Upper lobe of left lung (tissue), 6 donors: ENCODE data around the gene EBF3. TPM values are rescaled to one million over a fixed set of nuclear protein-coding genes. Genes with fewer than 3 reads are reported as not detected.
A peak's percentile ranks its signal among the peaks of the same experiment; 100 is the strongest.

Experiments used
- ATAC-seq, 2 donors: fragments of 200-7000 bp; cut with Tn5 transposase; one replicate each; pipeline ENCODE4 v1.9.1; 2022; ENCODE audit warnings: mild to moderate bottlenecking in 2 of 2, moderate library complexity in 2 of 2; ENCODE audit not compliant: low FRiP score in 2 of 2
- DNase-seq, 2 donors: peaks; one replicate each; pipeline ENCODE4 v3.0.0-alpha.2; 2019 to 2020
- H3K27ac ChIP-seq, 4 donors: fragments of 200-600 bp; sonication (generic); one replicate each; pipeline ENCODE4 v1.5.1; 2016 to 2019
- H3K27me3 ChIP-seq, 4 donors: fragments of 200-600 bp; sonication (generic); one replicate each; pipeline ENCODE4 v1.5.1; 2017 to 2019
- H3K36me3 ChIP-seq, 4 donors: fragments of 200-600 bp; sonication (generic); one replicate each; pipeline ENCODE4 v1.5.1; 2016 to 2019
- H3K4me1 ChIP-seq, 4 donors: fragments of 200-600 bp; sonication (generic); one replicate each; pipeline ENCODE4 v1.5.1; 2018 to 2019
- H3K4me3 ChIP-seq, 4 donors: fragments of 200-600 bp; sonication (generic); one replicate each; pipeline ENCODE4 v1.5.1; 2017 to 2019; ENCODE audit warnings: mild to moderate bottlenecking in 2 of 4, moderate library complexity in 1 of 4
- H3K9me3 ChIP-seq, 4 donors: fragments of 200-600 bp; sonication (generic); one replicate each; pipeline ENCODE4 v1.5.1; 2018 to 2019
- EP300 ChIP-seq, 4 donors: sonication (generic); formaldehyde crosslinking; IDR thresholded peaks; one replicate each; pipeline ENCODE4 v1.5.1; 2017; ENCODE audit warnings: antibody characterized with exemption in 4 of 4, control low read depth in 2 of 4
- POLR2A ChIP-seq, 4 donors: fragments of 450-650 bp; IDR thresholded peaks; one replicate each; pipeline ENCODE4 v1.5.1; 2016 to 2017; ENCODE audit warnings: antibody characterized with exemption in 4 of 4, mild to moderate bottlenecking in 2 of 4
- POLR2AphosphoS5 ChIP-seq, 2 donors: sonication (generic); formaldehyde crosslinking; IDR thresholded peaks; one replicate each; pipeline ENCODE4 v1.5.1; 2017; ENCODE audit warnings: antibody characterized with exemption in 2 of 2
- WGBS, 2 donors: methylation state at CpG; one replicate each; pipeline ENCODE4 v1.1.5; 2017 to 2018; 5-methylcytosine and 5-hydroxymethylcytosine counted together
- total RNA-seq, 6 donors: library from RNA; depleted of rRNA in 4 of 6; stranded (reverse); fragments of >200 nt in 4 of 6; gene quantifications; one replicate each; pipeline versions ENCODE4 v1.1.0 to v1.2.1, GENCODE V29; 2016 to 2021
- TF ChIP-seq, protein P1 (sequence below), 6 experiments: fragments of 450-650 bp in 4 of 6; fragments of 200-600 bp in 2 of 6; sonication (generic) in 2 of 6; IDR thresholded peaks; one replicate each; pipeline ENCODE4 v1.5.1; 2016 to 2019; ENCODE audit warnings: antibody characterized with exemption in 6 of 6
- donor health status: DM: no; HTN: no; CAD: no; lungs with moderate emphysema.
- donor health status: DM: no; HTN: yes; CAD: no; lungs with severe emphysema.

EBF3 gene
- total RNA-seq, 6 donors from 2014 or later: 0.06 to 0.51 TPM; not detected in 4

DNA sequence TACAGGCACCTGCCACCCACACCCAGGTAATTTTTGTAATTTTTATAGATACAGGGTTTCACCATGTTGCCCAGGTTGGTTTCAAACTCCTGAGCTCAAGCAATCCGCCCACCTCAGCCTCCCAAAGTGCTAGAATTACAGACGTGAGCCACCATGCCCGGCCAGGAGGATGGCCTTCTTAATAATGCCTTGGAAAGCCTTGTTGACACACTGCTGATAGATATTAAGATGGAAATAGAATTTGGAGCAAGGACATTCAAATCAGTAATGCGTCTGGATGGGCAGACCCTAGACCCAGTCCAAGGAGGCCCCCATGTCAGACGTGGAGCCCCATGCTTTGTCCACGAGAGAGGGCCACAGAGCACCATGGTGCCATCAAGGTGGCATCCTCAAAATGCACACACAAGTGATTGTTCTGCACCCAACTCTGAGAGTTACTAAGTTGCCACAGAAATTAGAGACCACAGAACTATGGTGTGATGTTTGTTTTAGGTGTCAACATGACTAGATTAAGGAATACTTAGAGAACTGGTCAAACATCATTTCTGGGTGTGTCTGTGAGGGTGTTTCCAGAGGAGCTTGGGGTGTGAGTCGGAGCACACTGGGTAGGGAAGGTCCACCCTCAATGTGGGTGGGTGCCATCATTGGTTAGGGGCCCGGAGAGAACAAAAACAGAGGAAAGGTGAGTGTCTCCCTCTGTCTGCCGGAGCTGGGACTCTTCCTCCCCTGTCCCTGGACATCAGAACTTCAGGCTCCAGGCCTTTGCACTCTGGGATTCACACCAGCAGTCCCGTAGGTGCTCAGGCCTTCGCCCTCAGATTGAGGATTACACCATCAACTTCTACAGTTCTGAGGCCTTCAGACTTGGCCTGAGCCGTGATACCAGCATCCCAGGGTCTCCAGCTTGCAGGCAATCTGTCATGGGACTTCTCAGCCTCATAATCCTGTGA is 34.5 kb downstream of the EBF3 start:
- Histone ChIP-seq H3K4me3 (no peak overlapping the region), H3K27ac (no peak overlapping the region), H3K36me3 (no peaks in the 10 kb centered on the region), H3K27me3 (no peaks in the 10 kb centered on the region), H3K9me3 (no peaks in the 10 kb centered on the region), H3K4me1 (no peaks in the 10 kb centered on the region)
- WGBS, 2 donors: 75 to 80% methylated on average over 10 to 12 of the region's 12 CpGs
- TF ChIP-seq POLR2A (IDR thresholded peaks at IDR 0.05) (no peak), EP300 (IDR thresholded peaks at IDR 0.05) (no peak), POLR2AphosphoS5 (IDR thresholded peaks at IDR 0.05) (no peak)
- TF ChIP-seq, protein P1, sequence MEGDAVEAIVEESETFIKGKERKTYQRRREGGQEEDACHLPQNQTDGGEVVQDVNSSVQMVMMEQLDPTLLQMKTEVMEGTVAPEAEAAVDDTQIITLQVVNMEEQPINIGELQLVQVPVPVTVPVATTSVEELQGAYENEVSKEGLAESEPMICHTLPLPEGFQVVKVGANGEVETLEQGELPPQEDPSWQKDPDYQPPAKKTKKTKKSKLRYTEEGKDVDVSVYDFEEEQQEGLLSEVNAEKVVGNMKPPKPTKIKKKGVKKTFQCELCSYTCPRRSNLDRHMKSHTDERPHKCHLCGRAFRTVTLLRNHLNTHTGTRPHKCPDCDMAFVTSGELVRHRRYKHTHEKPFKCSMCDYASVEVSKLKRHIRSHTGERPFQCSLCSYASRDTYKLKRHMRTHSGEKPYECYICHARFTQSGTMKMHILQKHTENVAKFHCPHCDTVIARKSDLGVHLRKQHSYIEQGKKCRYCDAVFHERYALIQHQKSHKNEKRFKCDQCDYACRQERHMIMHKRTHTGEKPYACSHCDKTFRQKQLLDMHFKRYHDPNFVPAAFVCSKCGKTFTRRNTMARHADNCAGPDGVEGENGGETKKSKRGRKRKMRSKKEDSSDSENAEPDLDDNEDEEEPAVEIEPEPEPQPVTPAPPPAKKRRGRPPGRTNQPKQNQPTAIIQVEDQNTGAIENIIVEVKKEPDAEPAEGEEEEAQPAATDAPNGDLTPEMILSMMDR (IDR thresholded peaks at IDR 0.05): no peak
- DNase-seq (peak in 1 of 2 donors; percentile 10), ATAC-seq (no peak)

DNA sequence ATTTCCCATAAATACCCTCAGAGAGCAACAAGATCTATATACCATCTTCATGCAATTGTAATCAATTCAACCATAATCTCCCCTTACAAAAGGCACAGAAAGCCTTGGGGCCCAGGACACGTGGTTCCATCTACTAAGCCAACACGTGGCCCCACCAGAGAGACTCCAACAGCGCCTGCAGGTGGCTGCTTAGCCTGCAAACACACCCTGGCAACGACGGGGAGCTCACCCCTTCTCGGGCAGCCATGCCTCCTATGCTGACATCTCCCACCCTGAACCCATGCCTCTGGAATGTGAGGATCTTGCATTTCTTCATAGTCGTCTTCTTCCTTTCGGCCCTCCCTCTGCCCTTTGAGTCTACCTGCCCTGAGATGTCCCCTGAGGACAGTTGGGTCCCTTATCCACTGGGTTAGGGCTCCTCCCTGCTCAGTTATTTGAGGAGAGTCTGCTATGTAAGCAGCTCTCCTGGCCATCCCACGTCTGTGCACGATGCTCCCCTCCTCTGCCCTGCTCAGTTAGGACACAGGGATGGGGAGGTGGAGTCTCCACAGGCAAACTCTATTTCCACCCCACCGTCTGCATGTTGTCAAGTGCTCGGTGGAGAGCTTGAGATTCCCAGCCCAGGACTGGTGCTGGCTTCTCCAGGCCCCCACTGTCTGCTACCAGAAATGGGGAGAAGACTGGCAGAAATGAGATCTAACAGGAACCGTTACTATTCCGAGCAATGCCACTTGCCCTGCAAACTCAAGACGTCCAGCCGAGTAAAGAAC is 36.5 kb downstream of the EBF3 start:
- WGBS, 2 donors: 71 to 74% methylated on average over 16 of the region's 16 CpGs
- Histone ChIP-seq H3K36me3 (no peaks in the 10 kb centered on the region), H3K9me3 (no peaks in the 10 kb centered on the region), H3K4me3 (no peak overlapping the region), H3K4me1 (no peaks in the 10 kb centered on the region), H3K27ac (no peak overlapping the region), H3K27me3 (no peaks in the 10 kb centered on the region)
- DNase-seq (peak in 1 of 2 donors; percentile 10), ATAC-seq (no peak)
- TF ChIP-seq POLR2A (IDR thresholded peaks at IDR 0.05) (no peak), POLR2AphosphoS5 (IDR thresholded peaks at IDR 0.05) (no peak), EP300 (IDR thresholded peaks at IDR 0.05) (no peak)
- TF ChIP-seq, protein P1 (IDR thresholded peaks at IDR 0.05): no peak

DNA sequence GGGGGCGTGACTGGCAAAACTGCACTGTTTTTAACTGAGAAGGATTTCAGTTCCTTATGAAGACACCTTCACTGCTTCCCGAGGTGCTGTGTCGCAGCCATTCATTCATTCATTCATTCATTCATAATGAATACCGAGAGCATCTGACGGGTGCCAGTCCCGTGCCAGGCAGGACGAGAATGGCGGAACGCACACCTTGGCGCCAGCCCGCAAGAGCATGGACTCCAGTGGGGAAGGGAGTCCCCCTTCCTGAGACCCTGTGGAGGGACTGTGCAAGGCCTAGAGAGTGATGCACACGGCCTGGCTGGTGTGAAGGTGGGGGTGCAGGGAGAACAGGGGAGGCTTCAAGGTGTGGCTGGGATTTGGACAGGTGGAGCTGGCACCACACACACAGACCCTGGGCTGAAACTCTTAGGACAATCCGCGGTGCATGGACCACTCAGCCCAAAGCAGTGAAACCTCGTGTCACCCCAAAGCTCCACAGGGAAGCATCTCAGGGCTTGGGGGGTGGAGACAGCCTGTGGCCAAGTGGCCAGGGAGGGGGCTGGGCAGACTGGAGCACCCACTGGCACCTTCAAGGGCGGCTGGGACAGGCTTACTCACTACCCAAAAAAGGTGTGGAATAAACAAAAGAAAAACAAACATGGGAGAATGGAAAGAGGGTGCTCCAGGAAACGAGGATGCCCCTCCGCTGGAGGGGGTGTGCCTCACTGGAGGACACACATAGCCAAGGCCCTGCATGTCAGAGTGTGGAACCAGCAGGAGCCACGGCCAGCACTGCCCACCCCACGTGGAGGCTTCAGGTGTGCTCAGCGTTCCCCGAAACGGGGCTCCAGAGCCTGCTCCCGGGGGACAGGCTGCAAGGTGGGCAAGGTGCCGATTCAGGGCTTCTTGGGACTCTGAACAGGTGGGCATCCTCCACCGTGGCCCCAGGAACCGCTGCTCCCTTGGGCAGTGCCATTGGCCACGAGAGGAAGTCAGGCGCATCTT is 37.7 kb downstream of the EBF3 start:
- Histone ChIP-seq H3K27me3 (no peaks in the 10 kb centered on the region), H3K4me1 (no peaks in the 10 kb centered on the region), H3K36me3 (no peaks in the 10 kb centered on the region), H3K27ac (no peak overlapping the region), H3K9me3 (no peaks in the 10 kb centered on the region), H3K4me3 (no peak overlapping the region)
- ATAC-seq (peak in 1 of 2 donors; percentile 17), DNase-seq (peak; percentile 18 to 48)
- TF ChIP-seq POLR2AphosphoS5 (IDR thresholded peaks at IDR 0.05): no peak
- TF ChIP-seq, protein P1 (IDR thresholded peaks at IDR 0.05): no peak
- 74 to 80% methylated on average over 26 of the region's 29 CpGs for WGBS, 2 donors

DNA sequence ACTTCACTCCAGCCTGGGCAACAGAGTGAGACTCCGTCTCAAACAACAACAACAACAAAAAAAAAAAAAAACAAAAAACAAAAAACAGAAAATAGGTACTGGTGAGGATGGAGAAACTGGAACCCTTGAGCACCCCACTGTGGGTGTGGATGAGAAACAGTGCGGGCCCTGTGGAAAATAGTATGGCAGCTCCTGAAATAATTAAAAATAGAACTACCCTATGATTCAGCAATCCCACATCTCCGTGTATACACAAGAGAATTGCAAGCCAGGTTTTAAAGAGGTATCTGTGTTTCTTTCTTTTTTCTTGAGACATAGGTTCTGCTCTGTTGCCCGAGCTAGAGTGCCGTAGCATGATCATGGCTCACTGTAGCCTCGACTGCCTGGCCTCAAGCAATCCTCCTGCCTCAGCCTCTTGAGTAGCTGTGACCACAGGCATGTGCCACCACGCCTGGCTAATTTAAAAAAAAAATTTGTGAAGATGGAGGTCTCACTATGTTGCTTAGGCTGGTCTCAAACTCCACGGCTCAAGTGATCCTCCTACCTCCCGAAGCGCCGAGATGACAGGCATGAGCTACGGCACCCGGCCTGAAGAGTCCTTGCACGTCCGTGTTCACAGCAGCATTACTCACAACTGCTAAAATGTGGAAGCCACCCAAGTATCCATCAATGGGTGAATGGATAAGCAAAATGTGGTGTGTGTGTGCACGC is 39.5 kb downstream of the EBF3 start:
- no peaks in the 10 kb centered on the region for H3K9me3 ChIP-seq
- peak in 1 of 2 donors; percentile 10 for DNase-seq
- no peaks in the 10 kb centered on the region for H3K36me3 ChIP-seq
- H3K27me3 ChIP-seq: no peaks in the 10 kb centered on the region
- H3K27ac ChIP-seq: no peak overlapping the region
- no peak overlapping the region for H3K4me3 ChIP-seq
- TF ChIP-seq EP300 (IDR thresholded peaks at IDR 0.05) (no peak), POLR2A (IDR thresholded peaks at IDR 0.05) (no peak), POLR2AphosphoS5 (IDR thresholded peaks at IDR 0.05) (no peak)
- TF ChIP-seq, protein P1 (IDR thresholded peaks at IDR 0.05): no peak
- ATAC-seq: no peak
- no peaks in the 10 kb centered on the region for H3K4me1 ChIP-seq
- WGBS, 2 donors: 82 to 91% methylated on average over 16 of the region's 16 CpGs
